Aorta (tissue), 5 donors: Measurements from ENCODE around the gene MTO1. TPM values are rescaled to one million over a fixed set of nuclear protein-coding genes. Genes with fewer than 3 reads are reported as not detected.
"Not testable (repeated sequence)": the region's sequence is repeated elsewhere in the genome, so short reads cannot be mapped to it uniquely, and the experiment has no call there.

Experiments used
- ATAC-seq: fragments of 200-7000 bp; cut with Tn5 transposase; one replicate; pipeline ENCODE4 v1.9.1; 2022; ENCODE audit warnings: moderate library complexity; ENCODE audit not compliant: low FRiP score
- DNase-seq, 2 donors: peaks; one replicate each; pipeline ENCODE4 v3.0.0-alpha.2; 2020
- H3K27ac ChIP-seq, 2 donors: one replicate each; pipeline ENCODE4 v1.5.1; 2013; ENCODE audit warnings: low read length in 2 of 2, mild to moderate bottlenecking in 2 of 2, moderate library complexity in 2 of 2, control low read depth in 1 of 2, inconsistent platforms in 1 of 2, low read depth in 1 of 2
- H3K27me3 ChIP-seq, 2 donors: one replicate each; pipeline ENCODE4 v1.6.1; 2013; ENCODE audit warnings: control low read depth in 1 of 2, low read length in 1 of 2, mild to moderate bottlenecking in 1 of 2, moderate library complexity in 1 of 2; ENCODE audit not compliant: insufficient read depth in 2 of 2, control insufficient read depth in 1 of 2
- H3K36me3 ChIP-seq, 2 donors: one replicate each; pipeline ENCODE4 v1.6.1; 2013; ENCODE audit warnings: control low read depth in 1 of 2, low read length in 1 of 2, mild to moderate bottlenecking in 1 of 2; ENCODE audit not compliant: insufficient read depth in 2 of 2, control insufficient read depth in 1 of 2
- H3K4me1 ChIP-seq, 2 donors: one replicate each; pipeline ENCODE4 v1.6.1; 2013; ENCODE audit warnings: low read length in 2 of 2, control low read depth in 1 of 2, mild to moderate bottlenecking in 1 of 2, moderate library complexity in 1 of 2; ENCODE audit not compliant: insufficient read depth in 2 of 2, control insufficient read depth in 1 of 2
- H3K4me3 ChIP-seq, 2 donors: one replicate each; pipeline ENCODE4 v1.5.1; 2013; ENCODE audit warnings: low read length in 2 of 2, control low read depth in 1 of 2, mild to moderate bottlenecking in 1 of 2
- H3K9me3 ChIP-seq: one replicate; pipeline ENCODE4 v1.6.1; 2013; ENCODE audit warnings: mild to moderate bottlenecking, low read length; ENCODE audit not compliant: control insufficient read depth
- WGBS, 2 donors: extraction: QIAGEN DNeasy Blood & Tissue Kit; methylation state at CpG; one replicate each; pipeline ENCODE4 v1.1.7; 2013; 5-methylcytosine and 5-hydroxymethylcytosine counted together
- intact Hi-C, 2 donors: fragments of 100-400 bp; cut with DNase I; formaldehyde crosslinking; loops; one replicate each; pipeline versions ENCODE4 v1.14.2 to v1.15.0; 2022
- polyA plus RNA-seq, 2 donors: library from polyadenylated mRNA; stranded (reverse); fragments of 200-250 nt; gene quantifications; one replicate each; pipeline ENCODE4 v1.2.3, GENCODE V29; 2013
- total RNA-seq, 2 donors: library from RNA; stranded (reverse); fragmentation: NEBNext Ultra II Directional; extraction: Animal tissue kit (Norgen Biotek cat#: 25700); gene quantifications; one replicate each; pipeline ENCODE4 v1.2.1, GENCODE V29; 2021
- donor health status: healthy with polysubstance abuse.
- donor health status: Bipolar disorder and iron deficiency.
- donor health status: DM: no; HTN: no; CAD: no.
- donor health status: DM: no; HTN: no; CAD: no.
- donor health status: DM: yes; HTN: yes; CAD: no.

Gene MTO1
- total and polyA plus RNA-seq, 4 donors = 6.3 to 33.0 (median 17.6) TPM

- ATAC-seq, H3K36me3 ChIP-seq, H3K27ac ChIP-seq, intact Hi-C loops, H3K4me3 ChIP-seq, DNase-seq, H3K27me3 ChIP-seq, H3K4me1 ChIP-seq, H3K9me3 ChIP-seq: not testable (repeated sequence)
- WGBS, 2 donors = 87 to 97% methylated on average over 11 of the region's 11 CpGs
Observed at GRCh38 chr6:73555380-73555949, 93.9 kb downstream of the MTO1 start.

DNA sequence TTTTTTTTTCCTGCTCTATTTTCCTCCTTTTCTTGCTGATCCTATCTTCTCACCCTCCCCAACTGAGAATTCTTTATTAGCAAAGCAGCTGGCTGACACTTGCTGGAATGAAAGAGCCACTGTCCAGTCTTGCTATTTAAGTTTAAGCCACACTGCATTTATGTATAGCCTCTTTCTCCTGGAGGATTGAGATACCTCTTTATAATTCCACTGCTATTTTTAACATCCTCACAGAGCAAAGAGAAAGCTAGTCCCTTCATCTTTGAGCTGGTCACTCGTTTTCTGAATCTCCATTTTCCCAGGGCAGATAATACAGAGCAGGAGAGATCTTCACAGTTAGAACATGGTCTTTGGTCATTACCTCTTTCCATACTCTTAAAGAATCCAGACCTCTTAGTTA lies 95.3 kb downstream of the MTO1 start:
- DNase-seq (no peak), ATAC-seq (no peak)
- no peaks in the 10 kb centered on the region for H3K27me3 ChIP-seq
- H3K4me1 ChIP-seq = no peaks in the 10 kb centered on the region
- no peaks in the 10 kb centered on the region for H3K9me3 ChIP-seq
- H3K4me3 ChIP-seq = no peak overlapping the region
- H3K27ac ChIP-seq = no peak overlapping the region
- 50 to 62% methylated on average over 1 of the region's 1 CpG for WGBS, 2 donors
- intact Hi-C loops = no loop called here
- no peaks in the 10 kb centered on the region for H3K36me3 ChIP-seq

Other genes with a start within 250 kb of the MTO1 start
- gene KHDC1L, start 236.2 kb upstream of the MTO1 start, total RNA-seq = under 1 TPM in 1 of 2 donors, not detected in 1; 0.66 TPM
- not detected for gene KHDC1L, start 236.2 kb upstream of the MTO1 start, polyA plus RNA-seq
- 1 to 10 TPM; 1.8 to 2.8 TPM for gene KHDC1, start 198.5 kb upstream of the MTO1 start, total RNA-seq
- gene KHDC1, start 198.5 kb upstream of the MTO1 start, polyA plus RNA-seq = 1 to 10 TPM; 3.6 to 4.0 TPM
- gene DPPA5, start 107.5 kb upstream of the MTO1 start, total RNA-seq = not detected
- under 1 TPM in 1 of 2 donors, not detected in 1; 0.38 TPM for gene DPPA5, start 107.5 kb upstream of the MTO1 start, polyA plus RNA-seq
- gene KHDC3L, start 99.1 kb upstream of the MTO1 start, total RNA-seq = not detected
- not detected for gene KHDC3L, start 99.1 kb upstream of the MTO1 start, polyA plus RNA-seq
- under 1 TPM in 1 of 2 donors, not detected in 1; 0.39 TPM for gene OOEP, start 91.8 kb upstream of the MTO1 start, total RNA-seq
- gene OOEP, start 91.8 kb upstream of the MTO1 start, polyA plus RNA-seq = 1 to 10 TPM in 1 of 2 donors, under 1 TPM in 1; 0.84 to 1.1 TPM
- gene DDX43, start 66.9 kb upstream of the MTO1 start, total RNA-seq = under 1 TPM; 0.71 to 0.78 TPM
- 1 to 10 TPM in 1 of 2 donors, not detected in 1; 1.6 TPM for gene DDX43, start 66.9 kb upstream of the MTO1 start, polyA plus RNA-seq
- 10 to 100 TPM in 1 of 2 donors, 1 to 10 TPM in 1; 8.7 to 10.8 TPM for gene CGAS, start 9.4 kb upstream of the MTO1 start, total RNA-seq
- 1 to 10 TPM; 2.5 to 3.6 TPM for gene CGAS, start 9.4 kb upstream of the MTO1 start, polyA plus RNA-seq
- gene EEF1A1, start 59.3 kb downstream of the MTO1 start, total RNA-seq = 1,000 to 10,000 TPM; 7,659 to 8,197 TPM
- over 10,000 TPM in 1 of 2 donors, 1,000 to 10,000 TPM in 1; 9,464 to 18,336 TPM for gene EEF1A1, start 59.3 kb downstream of the MTO1 start, polyA plus RNA-seq
- 10 to 100 TPM; 22.0 to 22.4 TPM for gene SLC17A5, start 192.3 kb downstream of the MTO1 start, total RNA-seq
- 10 to 100 TPM; 10.7 to 10.8 TPM for gene SLC17A5, start 192.3 kb downstream of the MTO1 start, polyA plus RNA-seq
- gene CD109, start 234.5 kb downstream of the MTO1 start, total RNA-seq = 10 to 100 TPM; 26.1 to 29.8 TPM
- 1 to 10 TPM; 1.9 to 4.3 TPM for gene CD109, start 234.5 kb downstream of the MTO1 start, polyA plus RNA-seq